Measurements from ENCODE around the gene HNRNPCL2.
"Not testable (repeated sequence)": the region's sequence is repeated elsewhere in the genome, so short reads cannot be mapped to it uniquely, and the experiment has no call there.

HNRNPCL2 gene

GRCh38 chr1:13116754-13117153 lies at the start of gene HNRNPCL2:
TSS of gene HNRNPCL2 (minus strand) at chr1:13116854. CDS start at chr1:13116400, 454 bp downstream.
- not testable (repeated sequence) for H3K9ac ChIP-seq (ENCODE audit: insufficient read length); H3K4me3 ChIP-seq; H3K36me3 ChIP-seq (ENCODE audit: insufficient read depth, low read length); DNase-seq (ENCODE audit: low read depth, low spot score); H3K27ac ChIP-seq; H3K9me3 ChIP-seq (ENCODE audit: low read depth, low read length)

- not testable (repeated sequence) for DNase-seq (ENCODE audit: low read depth, low spot score); H3K9me3 ChIP-seq (ENCODE audit: low read depth, low read length); H3K27ac ChIP-seq
These were observed 48.9 kb upstream of the HNRNPCL2 start, which contains the start of gene HNRNPCL4 for GRCh38 chr1:13165531-13165930. TSS of gene HNRNPCL4 (minus strand) at chr1:13165631. CDS start at chr1:13165467, 164 bp downstream.

GRCh38 chr1:13155909-13156308 lies 39.3 kb upstream of the HNRNPCL2 start, which contains the start of gene PRAMEF26:
TSS of gene PRAMEF26 (minus strand) at chr1:13156009. CDS start at chr1:13153095, 2,914 bp downstream.
- H3K27ac ChIP-seq; DNase-seq (ENCODE audit: low read depth, low spot score); H3K9me3 ChIP-seq (ENCODE audit: low read depth, low read length); H3K36me3 ChIP-seq (ENCODE audit: insufficient read depth, low read length); H3K4me3 ChIP-seq; H3K9ac ChIP-seq (ENCODE audit: insufficient read length): not testable (repeated sequence)

More at GRCh38 chr1:13165531-13165930, 48.9 kb upstream of the HNRNPCL2 start, which contains the start of gene HNRNPCL4:
- not testable (repeated sequence) for H3K36me3 ChIP-seq (ENCODE audit: insufficient read depth, low read length); H3K4me3 ChIP-seq; H3K9ac ChIP-seq (ENCODE audit: insufficient read length)

- not testable (repeated sequence) for H3K36me3 ChIP-seq (ENCODE audit: insufficient read depth, low read length); H3K4me3 ChIP-seq; H3K27ac ChIP-seq; DNase-seq (ENCODE audit: low read depth, low spot score); H3K9ac ChIP-seq (ENCODE audit: insufficient read length); H3K9me3 ChIP-seq (ENCODE audit: low read depth, low read length)
These were observed 46.2 kb downstream of the HNRNPCL2 start, which contains the start of gene PRAMEF25 for GRCh38 chr1:13070474-13070873. TSS of gene PRAMEF25 (plus strand) at chr1:13070774. CDS start at chr1:13073694, 2,920 bp downstream.
